ENCODE results near the gene VSIR. TPM values are rescaled to one million over a fixed set of nuclear protein-coding genes. Genes with fewer than 3 reads are reported as not detected.

Gene VSIR
- total RNA-seq, 2 experiments from 2014 or later = 52.0 to 55.5 TPM

GRCh38 chr10:71765176-71765904 lies 8.0 kb downstream of the VSIR start:
- H3K27me3 Mint-ChIP-seq (ENCODE audit: low read depth) = no peaks in the 10 kb centered on the region

GRCh38 chr10:71763352-71764127 lies 9.8 kb downstream of the VSIR start:
- intact Hi-C loops (cut with micrococcal nuclease) = loop anchor here (10.0 kb wide), 1 partner anchor 401 kb away; no protein-coding TSS in a partner anchor
- no peak for DNase-seq
- Mint-ChIP-seq H3K27me3 (ENCODE audit: low read depth) (no peaks in the 10 kb centered on the region), H3K36me3 (ENCODE audit: low read depth) (peaks cover 38% of the 10 kb centered on the region), H3K9me3 (no peaks in the 10 kb centered on the region), H3K4me1 (ENCODE audit: low read depth) (peaks cover 86% of the 10 kb centered on the region), H3K27ac (peak overlapping the region; percentile 98), H3K4me3 (no peak overlapping the region)
- CTCF ChIA-PET = interaction anchor here (0.6 to 3.3 kb wide), 6 partner anchors 10 to 380 kb away, joined by 3 to 22 read pairs (median 4); partner anchors contain the start of gene VSIR

More at GRCh38 chr10:71765176-71765904, 8.0 kb downstream of the VSIR start:
- CTCF ChIA-PET = interaction anchor here (0.9 to 5.3 kb wide), 7 partner anchors 8 to 445 kb away, joined by 3 to 47 read pairs (median 4); partner anchors contain the start of gene VSIR
- H3K4me3 Mint-ChIP-seq = no peak overlapping the region
- DNase-seq = no peak
- intact Hi-C loops (cut with micrococcal nuclease) = loop anchor here (5.0 to 10.0 kb wide), 2 partner anchors 399 to 532 kb away; no protein-coding TSS in a partner anchor
- H3K4me1 Mint-ChIP-seq (ENCODE audit: low read depth) = peaks cover 92% of the 10 kb centered on the region
- peaks cover 32% of the 10 kb centered on the region for H3K36me3 Mint-ChIP-seq (ENCODE audit: low read depth)
- peak overlapping the region; percentile 98 for H3K27ac Mint-ChIP-seq
- H3K9me3 Mint-ChIP-seq = no peaks in the 10 kb centered on the region

GRCh38 chr10:71762324-71762723 lies 11.0 kb downstream of the VSIR start:
- Mint-ChIP-seq H3K27me3 (ENCODE audit: low read depth) (no peaks in the 10 kb centered on the region), H3K36me3 (ENCODE audit: low read depth) (peaks cover 34% of the 10 kb centered on the region), H3K4me3 (no peak overlapping the region), H3K9me3 (no peaks in the 10 kb centered on the region), H3K4me1 (ENCODE audit: low read depth) (peaks cover 87% of the 10 kb centered on the region), H3K27ac (peak overlapping the region; percentile 79)
- CTCF ChIA-PET = interaction anchor here (1.3 to 3.3 kb wide), 2 partner anchors 11 to 19 kb away, joined by 3 to 22 read pairs; partner anchors contain the start of gene VSIR
- intact Hi-C loops (cut with micrococcal nuclease) = loop anchor here (10.0 kb wide), 1 partner anchor 402 kb away; no protein-coding TSS in a partner anchor
- no peak for DNase-seq

GRCh38 chr10:71761541-71762113 lies 11.7 kb downstream of the VSIR start:
- Mint-ChIP-seq H3K27ac (peak overlapping the region; percentile 79), H3K9me3 (no peaks in the 10 kb centered on the region), H3K4me1 (ENCODE audit: low read depth) (peaks cover 87% of the 10 kb centered on the region), H3K4me3 (no peak overlapping the region), H3K36me3 (ENCODE audit: low read depth) (peaks cover 31% of the 10 kb centered on the region), H3K27me3 (ENCODE audit: low read depth) (no peaks in the 10 kb centered on the region)
- CTCF ChIA-PET = interaction anchor here (0.9 to 1.8 kb wide), 3 partner anchors 12 to 52 kb away, joined by 3 to 8 read pairs (median 6); partner anchors contain the start of gene VSIR
- DNase-seq = peak; percentile 27
- intact Hi-C loops (cut with micrococcal nuclease) = loop anchor here (10.0 kb wide), 1 partner anchor 403 kb away; no protein-coding TSS in a partner anchor

GRCh38 chr10:71761105-71761511 lies 12.2 kb downstream of the VSIR start:
- intact Hi-C loops (cut with micrococcal nuclease) = loop anchor here (10.0 kb wide), 1 partner anchor 404 kb away; no protein-coding TSS in a partner anchor
- no peaks in the 10 kb centered on the region for H3K27me3 Mint-ChIP-seq (ENCODE audit: low read depth)
- H3K36me3 Mint-ChIP-seq (ENCODE audit: low read depth) = peaks cover 34% of the 10 kb centered on the region
- no peaks in the 10 kb centered on the region for H3K9me3 Mint-ChIP-seq
- H3K27ac Mint-ChIP-seq = peak overlapping the region; percentile 79
- CTCF ChIA-PET = interaction anchor here (0.9 to 1.8 kb wide), 3 partner anchors 12 to 53 kb away, joined by 3 to 8 read pairs (median 6); partner anchors contain the start of gene VSIR
- peak; percentile 72 for DNase-seq
- H3K4me3 Mint-ChIP-seq = no peak overlapping the region
- peaks cover 87% of the 10 kb centered on the region for H3K4me1 Mint-ChIP-seq (ENCODE audit: low read depth)

- intact Hi-C loops (cut with micrococcal nuclease) = loop anchor here (1.0 kb wide), 4 partner anchors 9 to 31 kb away; partner anchors contain the start of gene VSIR
- DNase-seq = no peak
- Mint-ChIP-seq H3K9me3 (no peaks in the 10 kb centered on the region), H3K4me1 (ENCODE audit: low read depth) (peaks cover 88% of the 10 kb centered on the region), H3K36me3 (ENCODE audit: low read depth) (peaks cover 46% of the 10 kb centered on the region), H3K27me3 (ENCODE audit: low read depth) (no peaks in the 10 kb centered on the region), H3K27ac (peak overlapping the region; percentile 96), H3K4me3 (peak overlapping the region; percentile 68)
- CTCF ChIA-PET = interaction anchor here (0.9 to 5.9 kb wide), 9 partner anchors 9 to 139 kb away, joined by 3 to 47 read pairs (median 15); partner anchors contain the start of gene VSIR
These were observed 15.9 kb downstream of the VSIR start for GRCh38 chr10:71757399-71757922.

GRCh38 chr10:71756311-71757191 lies 16.8 kb downstream of the VSIR start:
- H3K27me3 Mint-ChIP-seq (ENCODE audit: low read depth) = no peaks in the 10 kb centered on the region

GRCh38 chr10:71755179-71755879 lies 18.0 kb downstream of the VSIR start:
- CTCF ChIA-PET = interaction anchor here (1.2 to 5.9 kb wide), 6 partner anchors 9 to 59 kb away, joined by 3 to 47 read pairs (median 10); partner anchors contain the start of gene VSIR

More at GRCh38 chr10:71756311-71757191, 16.8 kb downstream of the VSIR start:
- CTCF ChIA-PET = interaction anchor here (0.9 to 5.9 kb wide), 9 partner anchors 10 to 140 kb away, joined by 3 to 47 read pairs (median 15); partner anchors contain the start of gene VSIR
- Mint-ChIP-seq H3K27ac (peak overlapping the region; percentile 96), H3K9me3 (no peaks in the 10 kb centered on the region), H3K4me3 (peak overlapping the region; percentile 68), H3K4me1 (ENCODE audit: low read depth) (peaks cover 88% of the 10 kb centered on the region), H3K36me3 (ENCODE audit: low read depth) (peaks cover 51% of the 10 kb centered on the region)
- intact Hi-C loops (cut with micrococcal nuclease) = loop anchor here (1.0 kb wide), 4 partner anchors 8 to 30 kb away; partner anchors contain the start of gene VSIR
- peak; percentile 71 for DNase-seq

GRCh38 chr10:71754562-71754961 lies 18.8 kb downstream of the VSIR start:
- no peaks in the 10 kb centered on the region for H3K27me3 Mint-ChIP-seq (ENCODE audit: low read depth)
- peaks cover 90% of the 10 kb centered on the region for H3K4me1 Mint-ChIP-seq (ENCODE audit: low read depth)
- peak overlapping the region; percentile 96 for H3K27ac Mint-ChIP-seq
- no peak overlapping the region for H3K4me3 Mint-ChIP-seq
- no peaks in the 10 kb centered on the region for H3K9me3 Mint-ChIP-seq
- intact Hi-C loops (cut with micrococcal nuclease) = no loop called here
- H3K36me3 Mint-ChIP-seq (ENCODE audit: low read depth) = peaks cover 53% of the 10 kb centered on the region
- CTCF ChIA-PET = interaction anchor here (1.2 to 5.9 kb wide), 3 partner anchors 13 to 29 kb away, joined by 3 to 47 read pairs (median 33); partner anchors contain the start of gene VSIR
- DNase-seq = no peak

More at GRCh38 chr10:71755179-71755879, 18.0 kb downstream of the VSIR start:
- peak overlapping the region; percentile 96 for H3K27ac Mint-ChIP-seq
- intact Hi-C loops (cut with micrococcal nuclease) = no loop called here
- peaks cover 85% of the 10 kb centered on the region for H3K4me1 Mint-ChIP-seq (ENCODE audit: low read depth)
- peaks cover 52% of the 10 kb centered on the region for H3K36me3 Mint-ChIP-seq (ENCODE audit: low read depth)
- DNase-seq = no peak
- no peak overlapping the region for H3K4me3 Mint-ChIP-seq
- H3K27me3 Mint-ChIP-seq (ENCODE audit: low read depth) = no peaks in the 10 kb centered on the region
- no peaks in the 10 kb centered on the region for H3K9me3 Mint-ChIP-seq

- Mint-ChIP-seq H3K9me3 (no peaks in the 10 kb centered on the region), H3K36me3 (ENCODE audit: low read depth) (peaks cover 51% of the 10 kb centered on the region), H3K27ac (peak overlapping the region; percentile 88), H3K4me3 (no peak overlapping the region), H3K4me1 (ENCODE audit: low read depth) (peaks cover 94% of the 10 kb centered on the region), H3K27me3 (ENCODE audit: low read depth) (no peaks in the 10 kb centered on the region)
- CTCF ChIA-PET = interaction anchor here (1.2 to 5.9 kb wide), 2 partner anchors 14 to 29 kb away, joined by 3 to 47 read pairs; no protein-coding TSS in a partner anchor
- DNase-seq = no peak
- intact Hi-C loops (cut with micrococcal nuclease) = no loop called here
These were observed 19.3 kb downstream of the VSIR start for GRCh38 chr10:71753960-71754505.

Data from activated naive CD4-positive, alpha-beta T cell treated with anti-CD3 and anti-CD28 coated beads for 36 hours (primary cell).